Trophoblast cell (in vitro differentiated cells and primary cell): ENCODE measurements around the gene TMEM167A.

Experiments used
- DNase-seq, 2 donors: peaks; one replicate each; pipeline ENCODE4 v3.0.0-alpha.2; 2016
- H2AFZ ChIP-seq: 2 replicates; pipeline ENCODE4 v1.6.1; 2013; ENCODE audit warnings: low read length, moderate library complexity, mild to moderate bottlenecking; ENCODE audit not compliant: insufficient read depth, poor library complexity
- H2AK5ac ChIP-seq: 2 replicates; pipeline ENCODE4 v1.6.1; 2013; ENCODE audit warnings: mild to moderate bottlenecking, low read length
- H2BK120ac ChIP-seq: 2 replicates; pipeline ENCODE4 v1.6.1; 2013; ENCODE audit warnings: low read length, mild to moderate bottlenecking, moderate library complexity; ENCODE audit not compliant: insufficient read depth, poor library complexity
- H2BK12ac ChIP-seq: 2 replicates; pipeline ENCODE4 v1.6.1; 2013; ENCODE audit warnings: mild to moderate bottlenecking, low read length, moderate library complexity
- H2BK5ac ChIP-seq: 2 replicates; pipeline ENCODE4 v1.6.1; 2013; ENCODE audit warnings: low read length, low read depth, moderate library complexity, mild to moderate bottlenecking; ENCODE audit not compliant: poor library complexity
- H3K14ac ChIP-seq: 2 replicates; pipeline ENCODE4 v1.6.1; 2013; ENCODE audit warnings: mild to moderate bottlenecking, low read length
- H3K18ac ChIP-seq: 2 replicates; pipeline ENCODE4 v1.6.1; 2013; ENCODE audit warnings: mild to moderate bottlenecking, low read length
- H3K23ac ChIP-seq: 2 replicates; pipeline ENCODE4 v1.6.1; 2013; ENCODE audit warnings: low read length
- H3K27ac ChIP-seq: 2 replicates; pipeline ENCODE4 v1.5.1; 2013; ENCODE audit warnings: low read depth, mild to moderate bottlenecking, inconsistent platforms, low read length, moderate library complexity
- H3K27me3 ChIP-seq: 2 replicates; pipeline ENCODE4 v1.6.1; 2013; ENCODE audit warnings: inconsistent platforms, mild to moderate bottlenecking, low read length, moderate library complexity; ENCODE audit not compliant: insufficient read depth
- H3K36me3 ChIP-seq, 2 experiments: 1 replicate in 1 of 2; 2 replicates in 1 of 2; pipeline ENCODE4 v1.6.1; 2013; ENCODE audit warnings: low read length in 2 of 2, mild to moderate bottlenecking in 2 of 2, moderate library complexity in 1 of 2; ENCODE audit not compliant: insufficient read depth in 2 of 2, control insufficient read depth in 1 of 2
- H3K4ac ChIP-seq: 2 replicates; pipeline ENCODE4 v1.6.1; 2013; ENCODE audit warnings: low read depth, mild to moderate bottlenecking, low read length, moderate library complexity
- H3K4me1 ChIP-seq, 2 experiments: 1 replicate in 1 of 2; 2 replicates in 1 of 2; pipeline ENCODE4 v1.6.1; 2013; ENCODE audit warnings: low read length in 2 of 2, mild to moderate bottlenecking in 2 of 2, moderate library complexity in 1 of 2; ENCODE audit not compliant: insufficient read depth in 2 of 2, control insufficient read depth in 1 of 2
- H3K4me2 ChIP-seq: 2 replicates; pipeline ENCODE4 v1.6.1; 2013; ENCODE audit warnings: inconsistent platforms, mild to moderate bottlenecking, low read length, moderate library complexity
- H3K4me3 ChIP-seq: 2 replicates; pipeline ENCODE4 v1.5.1; 2013; ENCODE audit warnings: mild to moderate bottlenecking, low read depth, low read length, inconsistent platforms
- H3K79me1 ChIP-seq: one replicate; pipeline ENCODE4 v1.6.1; 2013; ENCODE audit warnings: low read length
- H3K79me2 ChIP-seq: 2 replicates; pipeline ENCODE4 v1.6.1; 2013; ENCODE audit warnings: low read length, mild to moderate bottlenecking; ENCODE audit not compliant: control insufficient read depth, insufficient read depth, poor library complexity
- H3K9ac ChIP-seq: 2 replicates; pipeline ENCODE4 v1.6.1; 2013; ENCODE audit warnings: mild to moderate bottlenecking, low read length
- H3K9me3 ChIP-seq: 2 replicates; pipeline ENCODE4 v1.6.1; 2013; ENCODE audit warnings: low read depth, mild to moderate bottlenecking, control low read depth, inconsistent platforms, low read length; ENCODE audit not compliant: insufficient read depth
- H4K12ac ChIP-seq: 2 replicates; pipeline ENCODE4 v1.6.1; 2013; ENCODE audit warnings: low read depth, mild to moderate bottlenecking, low read length, moderate library complexity
- H4K8ac ChIP-seq: 2 replicates; pipeline ENCODE4 v1.6.1; 2013; ENCODE audit warnings: low read depth, mild to moderate bottlenecking, low read length, moderate library complexity
- H4K91ac ChIP-seq: one replicate; pipeline ENCODE4 v1.6.1; 2013; ENCODE audit warnings: low read depth, mild to moderate bottlenecking, low read length, moderate library complexity
- WGBS: extraction: QIAGEN DNeasy Blood & Tissue Kit; methylation state at CpG from one replicate; pipeline ENCODE4 v1.1.7; 2013; ENCODE audit warnings: missing lambda C conversion rate; ENCODE audit not compliant: insufficient read length, insufficient coverage; ENCODE audit errors: extremely low coverage; 5-methylcytosine and 5-hydroxymethylcytosine counted together

Gene TMEM167A

DNA sequence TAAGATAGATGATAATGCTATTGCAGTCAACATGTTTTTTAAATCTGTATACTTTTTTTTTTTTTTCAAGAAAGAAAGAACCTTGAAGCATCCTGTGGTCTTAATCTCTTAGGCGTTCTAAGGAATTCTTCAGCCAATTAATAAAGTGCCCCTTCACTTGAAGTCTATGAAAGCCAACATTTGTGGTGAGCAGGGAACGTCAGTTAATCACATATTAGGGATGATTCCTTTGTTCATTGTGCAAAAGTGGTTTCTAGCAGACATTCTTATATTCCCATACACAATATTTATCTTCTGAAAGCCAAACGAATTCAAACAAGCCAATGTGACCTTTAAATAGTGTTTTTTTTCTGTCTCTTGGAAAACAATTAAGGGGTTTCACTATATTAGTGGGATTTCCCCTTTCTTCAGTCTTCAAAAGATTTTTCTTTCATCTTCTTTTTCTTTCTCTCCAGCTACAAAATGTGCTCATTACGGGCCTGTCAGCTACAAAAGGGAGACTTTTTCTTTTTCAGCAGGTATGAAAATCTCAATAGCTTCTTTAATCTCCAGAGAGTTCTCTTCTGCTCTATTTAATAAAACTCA lies 40.1 kb downstream of the TMEM167A start:
- Histone ChIP-seq H2BK12ac (no peak overlapping the region), H3K18ac (no peak overlapping the region), H3K4ac (no peak overlapping the region), H2BK5ac (no peak overlapping the region), H3K9ac (no peak overlapping the region), H4K12ac (no peak overlapping the region), H3K23ac (no peak overlapping the region), H3K79me1 (no peaks in the 10 kb centered on the region), H2AK5ac (no peak overlapping the region), H3K27me3 (no peaks in the 10 kb centered on the region), H2BK120ac (no peak overlapping the region), H3K27ac (no peak overlapping the region), H3K79me2 (no peaks in the 10 kb centered on the region), H4K91ac (no peak overlapping the region), H3K4me1 (no peaks in the 10 kb centered on the region), H3K4me3 (no peak overlapping the region), H3K9me3 (no peaks in the 10 kb centered on the region), H4K8ac (no peak overlapping the region), H3K4me2 (no peak overlapping the region), H3K36me3 (no peaks in the 10 kb centered on the region), H3K14ac (no peak overlapping the region), H2AFZ (no peak overlapping the region)
- DNase-seq: no peak
- no CpG with 5 or more reads among the region's 4 CpGs for WGBS

DNA sequence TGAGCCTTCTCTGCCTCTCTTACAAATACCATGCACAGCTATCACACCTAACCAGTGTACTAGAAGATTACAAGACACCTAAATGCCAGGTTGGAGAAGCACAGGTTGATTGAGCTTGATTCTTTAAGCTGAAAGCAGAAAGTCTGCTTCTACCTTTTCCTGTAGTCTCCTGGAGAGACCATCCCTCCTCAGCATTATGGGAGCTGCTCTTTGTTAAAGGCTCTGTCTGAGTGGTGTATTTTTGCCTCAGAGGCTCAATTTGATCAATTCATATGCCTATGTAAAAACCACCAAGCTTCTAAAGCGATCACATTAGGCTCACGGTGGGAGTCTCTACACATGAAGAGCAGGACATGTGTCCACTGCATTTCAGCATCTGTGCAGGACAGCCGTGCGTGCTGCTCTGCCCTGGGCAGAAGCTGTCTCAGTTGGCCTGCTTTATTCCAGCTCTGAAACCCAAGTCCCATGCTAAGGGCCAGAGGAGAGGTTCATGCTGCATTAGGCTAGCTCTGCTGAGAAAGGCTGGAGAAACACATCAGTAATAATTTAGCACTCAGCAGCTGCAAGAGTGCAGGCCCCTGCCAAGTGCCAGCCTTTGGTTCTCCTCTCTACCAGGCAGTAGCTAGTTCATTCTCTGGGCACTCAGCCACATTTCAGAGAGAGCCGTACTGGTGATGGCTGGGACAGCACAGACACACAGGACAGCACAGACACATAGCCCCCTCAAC lies 41.7 kb downstream of the TMEM167A start:
- Histone ChIP-seq H4K8ac (no peak overlapping the region), H2AK5ac (no peak overlapping the region), H3K18ac (no peak overlapping the region), H2BK120ac (no peak overlapping the region), H3K36me3 (no peaks in the 10 kb centered on the region), H3K14ac (no peak overlapping the region), H3K79me1 (no peaks in the 10 kb centered on the region), H3K4me3 (no peak overlapping the region), H3K9ac (no peak overlapping the region), H3K79me2 (no peaks in the 10 kb centered on the region), H4K91ac (no peak overlapping the region), H3K23ac (no peak overlapping the region), H3K9me3 (no peaks in the 10 kb centered on the region), H2AFZ (no peak overlapping the region), H3K27me3 (no peaks in the 10 kb centered on the region), H2BK12ac (no peak overlapping the region), H3K27ac (no peak overlapping the region), H3K4me1 (peaks cover 0 to 3% of the 10 kb centered on the region in 2 experiments), H4K12ac (no peak overlapping the region), H3K4me2 (no peak overlapping the region), H2BK5ac (no peak overlapping the region), H3K4ac (no peak overlapping the region)
- no CpG with 5 or more reads among the region's 5 CpGs for WGBS
- DNase-seq: no peak

DNA sequence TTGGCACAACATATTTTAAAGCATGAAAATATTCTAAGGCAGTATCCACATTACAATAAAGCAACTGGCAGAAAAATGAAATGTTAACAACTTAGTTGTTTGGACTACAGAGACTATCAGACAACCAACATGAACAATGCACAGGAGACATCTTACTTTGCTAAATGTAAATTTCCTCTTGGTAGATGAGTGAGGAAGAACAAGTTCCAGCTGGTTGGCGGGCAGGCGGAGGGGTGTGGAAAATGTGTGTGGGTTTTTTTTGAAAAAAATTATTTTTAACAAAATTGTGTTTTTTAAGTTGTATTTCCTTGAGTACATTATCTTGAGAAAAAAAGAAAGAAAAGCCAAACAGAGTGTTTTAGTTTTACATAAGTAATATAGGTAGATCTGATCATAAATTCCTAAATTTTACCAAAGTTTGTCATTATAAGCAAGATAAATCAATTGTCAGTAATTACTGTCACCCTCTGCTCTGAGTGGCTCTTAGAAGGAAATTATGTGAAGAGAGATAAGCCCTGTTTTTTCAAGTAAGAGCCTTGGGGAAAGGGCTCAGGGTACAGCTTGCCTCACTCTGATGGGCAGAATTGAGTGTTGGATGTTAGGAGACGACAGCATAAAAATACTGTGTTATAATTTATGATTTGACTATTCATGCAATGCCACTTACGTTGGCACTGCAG lies 42.5 kb downstream of the TMEM167A start:
- Histone ChIP-seq H3K36me3 (no peaks in the 10 kb centered on the region), H3K27me3 (no peaks in the 10 kb centered on the region), H2BK5ac (no peak overlapping the region), H3K4ac (no peak overlapping the region), H4K91ac (no peak overlapping the region), H3K9ac (no peak overlapping the region), H2AK5ac (no peak overlapping the region), H3K4me1 (peaks cover 3 to 6% of the 10 kb centered on the region in 2 experiments), H3K79me1 (peaks cover 4% of the 10 kb centered on the region), H3K23ac (no peak overlapping the region), H3K27ac (no peak overlapping the region), H3K18ac (no peak overlapping the region), H3K4me2 (no peak overlapping the region), H4K12ac (no peak overlapping the region), H3K4me3 (no peak overlapping the region), H2AFZ (no peak overlapping the region), H3K79me2 (no peaks in the 10 kb centered on the region), H4K8ac (no peak overlapping the region), H2BK120ac (no peak overlapping the region), H2BK12ac (no peak overlapping the region), H3K9me3 (no peaks in the 10 kb centered on the region), H3K14ac (no peak overlapping the region)
- 100% methylated on average over 2 of the region's 4 CpGs for WGBS
- DNase-seq: no peak

DNA sequence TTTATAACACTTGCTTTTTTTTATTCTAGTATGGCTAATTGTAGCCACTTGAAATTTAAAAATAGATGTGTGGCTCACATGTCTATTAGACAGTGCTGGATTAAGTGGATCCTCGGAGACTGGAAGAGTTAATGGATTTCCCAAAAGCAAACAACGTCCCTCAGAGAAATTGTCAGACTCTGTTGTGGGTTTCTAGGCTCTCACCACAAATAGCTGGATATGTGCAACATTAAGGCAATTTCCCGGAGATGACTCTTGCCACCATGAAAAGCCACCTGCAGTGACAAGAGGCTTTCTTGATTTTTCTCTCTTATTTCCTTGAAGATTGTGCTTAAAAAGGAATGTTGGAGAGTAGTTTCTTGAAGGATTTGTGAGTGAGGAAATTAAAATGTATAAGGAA lies 43.2 kb downstream of the TMEM167A start:
- no CpG with 5 or more reads among the region's 3 CpGs for WGBS
- H4K91ac ChIP-seq: no peak overlapping the region
- no peak overlapping the region for H3K27ac ChIP-seq

More for the DNA sequence above, 43.2 kb downstream of the TMEM167A start:
- Histone ChIP-seq H3K23ac (no peak overlapping the region), H2BK120ac (no peak overlapping the region), H3K4me3 (no peak overlapping the region), H4K8ac (no peak overlapping the region), H3K36me3 (no peaks in the 10 kb centered on the region), H3K4ac (no peak overlapping the region), H3K4me1 (peaks cover 3 to 6% of the 10 kb centered on the region in 2 experiments), H4K12ac (no peak overlapping the region), H2BK12ac (no peak overlapping the region), H3K14ac (no peak overlapping the region), H3K79me2 (no peaks in the 10 kb centered on the region), H3K18ac (no peak overlapping the region), H3K79me1 (peaks cover 6% of the 10 kb centered on the region), H2BK5ac (no peak overlapping the region), H2AK5ac (no peak overlapping the region), H2AFZ (no peak overlapping the region), H3K4me2 (no peak overlapping the region), H3K9ac (no peak overlapping the region), H3K9me3 (no peaks in the 10 kb centered on the region), H3K27me3 (no peaks in the 10 kb centered on the region)
- DNase-seq: no peak
